Body of pancreas (tissue), 4 donors: ENCODE measurements around the gene HELZ.

Experiments
- POLR2A ChIP-seq, 3 donors: fragments of 450-650 bp; IDR thresholded peaks; one replicate each; pipeline ENCODE4 v1.6.1; 2016; ENCODE audit warnings: antibody characterized with exemption in 3 of 3, mild to moderate bottlenecking in 2 of 3
- TF ChIP-seq, protein P1 (sequence below), 7 experiments: fragments of 450-650 bp in 4 of 7; fragments of 200-600 bp in 3 of 7; sonication (generic) in 3 of 7; IDR thresholded peaks; one replicate each; pipeline ENCODE4 v1.5.1; 2016 to 2019; ENCODE audit warnings: antibody characterized with exemption in 7 of 7

DNA sequence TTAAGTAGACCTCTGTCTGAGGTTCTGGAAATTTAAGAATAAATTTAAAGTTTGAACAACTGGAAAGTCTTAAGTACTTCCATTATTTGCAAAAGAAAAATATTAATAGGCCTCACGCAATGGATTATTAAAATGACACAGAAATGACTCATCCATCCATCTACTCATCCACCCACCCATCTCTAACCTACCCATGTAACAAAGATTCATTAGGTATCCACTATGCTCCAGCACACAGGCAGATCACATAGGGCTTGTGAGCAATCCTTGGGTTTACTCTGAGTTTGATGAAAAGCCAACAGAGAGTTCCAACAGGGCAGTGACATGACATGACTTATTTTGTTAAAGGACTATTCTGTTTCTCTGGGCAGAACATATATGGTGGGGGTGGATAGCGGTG lies 93.3 kb downstream of the HELZ start:
- TF ChIP-seq, protein P1, sequence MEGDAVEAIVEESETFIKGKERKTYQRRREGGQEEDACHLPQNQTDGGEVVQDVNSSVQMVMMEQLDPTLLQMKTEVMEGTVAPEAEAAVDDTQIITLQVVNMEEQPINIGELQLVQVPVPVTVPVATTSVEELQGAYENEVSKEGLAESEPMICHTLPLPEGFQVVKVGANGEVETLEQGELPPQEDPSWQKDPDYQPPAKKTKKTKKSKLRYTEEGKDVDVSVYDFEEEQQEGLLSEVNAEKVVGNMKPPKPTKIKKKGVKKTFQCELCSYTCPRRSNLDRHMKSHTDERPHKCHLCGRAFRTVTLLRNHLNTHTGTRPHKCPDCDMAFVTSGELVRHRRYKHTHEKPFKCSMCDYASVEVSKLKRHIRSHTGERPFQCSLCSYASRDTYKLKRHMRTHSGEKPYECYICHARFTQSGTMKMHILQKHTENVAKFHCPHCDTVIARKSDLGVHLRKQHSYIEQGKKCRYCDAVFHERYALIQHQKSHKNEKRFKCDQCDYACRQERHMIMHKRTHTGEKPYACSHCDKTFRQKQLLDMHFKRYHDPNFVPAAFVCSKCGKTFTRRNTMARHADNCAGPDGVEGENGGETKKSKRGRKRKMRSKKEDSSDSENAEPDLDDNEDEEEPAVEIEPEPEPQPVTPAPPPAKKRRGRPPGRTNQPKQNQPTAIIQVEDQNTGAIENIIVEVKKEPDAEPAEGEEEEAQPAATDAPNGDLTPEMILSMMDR (IDR thresholded peaks at IDR 0.05), result no peak
- no peak for TF ChIP-seq POLR2A (IDR thresholded peaks at IDR 0.05)
